ENCODE data around the gene MEIOC.

GRCh38 chr17:44693609-44694008 is 37.3 kb downstream of the MEIOC start:
- TF ChIP-seq CTCF (IDR thresholded peaks at IDR 0.05) (no peak), ZFX (IDR thresholded peaks at IDR 0.05; ENCODE audit: borderline replicate concordance) (no peak)
